Keratinocyte (primary cell): ENCODE results near the gene PBX4. TPM values are rescaled to one million over a fixed set of nuclear protein-coding genes. Genes with fewer than 3 reads are reported as not detected.

Source experiments
- DNase-seq: peaks from one replicate; pipeline ENCODE4 v3.0.0-alpha.2; 2011; ENCODE audit warnings: low read depth, missing footprints, low spot score
- FAIRE-seq: peaks from 2 replicates; lab custom pipeline; 2011; peaks lifted over from hg19 to GRCh38; lab: Jason Lieb, UNC
- H2AFZ ChIP-seq: 2 replicates; pipeline ENCODE4 v1.6.0; 2012; ENCODE audit warnings: low read length, control low read depth, inconsistent platforms; ENCODE audit not compliant: control insufficient read depth
- H3K27ac ChIP-seq: 2 replicates; pipeline ENCODE4 v1.5.1; 2011; ENCODE audit warnings: low read length; ENCODE audit not compliant: control insufficient read depth, insufficient read depth
- H3K27me3 ChIP-seq: 3 replicates; pipeline ENCODE4 v1.6.0; 2011; ENCODE audit warnings: low read length; ENCODE audit not compliant: control insufficient read depth, insufficient read depth; ENCODE audit errors: extremely low read depth
- H3K36me3 ChIP-seq, 2 experiments: 2 replicates in 1 of 2; 3 replicates in 1 of 2; pipeline ENCODE4 v1.5.1; 2011; ENCODE audit warnings: low read length in 2 of 2, mild to moderate bottlenecking in 1 of 2; ENCODE audit not compliant: control insufficient read depth in 2 of 2, insufficient read depth in 2 of 2; ENCODE audit errors: extremely low read depth in 1 of 2
- H3K4me1 ChIP-seq: 3 replicates; pipeline ENCODE4 v1.5.1; 2011; ENCODE audit warnings: low read length; ENCODE audit not compliant: control insufficient read depth, insufficient read depth; ENCODE audit errors: extremely low read depth
- H3K4me2 ChIP-seq: 3 replicates; pipeline ENCODE4 v1.6.0; 2011; ENCODE audit warnings: low read depth, low read length; ENCODE audit not compliant: control insufficient read depth, insufficient read depth; ENCODE audit errors: extremely low read depth
- H3K4me3 ChIP-seq, 3 experiments: fragments of 200-600 bp in 1 of 3; sonication (generic) in 1 of 3; 2 replicates in 2 of 3; 3 replicates in 1 of 3; pipeline ENCODE4 v1.5.1; 2011 to 2016; ENCODE audit warnings: low read length in 3 of 3, mild to moderate bottlenecking in 3 of 3, control low read depth in 2 of 3, inconsistent platforms in 1 of 3, low read depth in 1 of 3, mixed read lengths in 1 of 3, mixed run types in 1 of 3, moderate library complexity in 1 of 3; ENCODE audit not compliant: control insufficient read depth in 2 of 3, insufficient read depth in 2 of 3; ENCODE audit errors: extremely low read depth in 1 of 3
- H3K79me2 ChIP-seq: 2 replicates; pipeline ENCODE4 v1.6.0; 2012; ENCODE audit warnings: low read length; ENCODE audit not compliant: control insufficient read depth, insufficient read depth
- H3K9ac ChIP-seq: 3 replicates; pipeline ENCODE4 v1.6.0; 2011; ENCODE audit warnings: low read length; ENCODE audit not compliant: control insufficient read depth, insufficient read depth; ENCODE audit errors: extremely low read depth
- H3K9me1 ChIP-seq: 3 replicates; pipeline ENCODE4 v1.6.0; 2011; ENCODE audit warnings: low read length; ENCODE audit not compliant: control insufficient read depth, insufficient read depth; ENCODE audit errors: extremely low read depth
- H3K9me3 ChIP-seq: 2 replicates; pipeline ENCODE4 v1.5.1; 2012; ENCODE audit warnings: low read depth, low read length; ENCODE audit not compliant: control insufficient read depth
- H4K20me1 ChIP-seq: 3 replicates; pipeline ENCODE4 v1.6.0; 2011; ENCODE audit warnings: low read length; ENCODE audit not compliant: control insufficient read depth, insufficient read depth; ENCODE audit errors: extremely low read depth
- EZH2 ChIP-seq: IDR thresholded peaks from one replicate; pipeline ENCODE4 v1.6.1; 2012; ENCODE audit warnings: inconsistent platforms, mild to moderate bottlenecking, low read length, moderate library complexity
- dilution Hi-C: fragments of 300-500 bp; cut with MboI; formaldehyde crosslinking; loops from one replicate; pipeline ENCODE4 v1.7.0; 2020; ENCODE audit warnings: low sequenced_read_pairs; ENCODE audit not compliant: extremely low pct_ligation_motif_present
- polyA plus RNA-seq, 5 experiments: library from polyadenylated mRNA; depleted of rRNA in 3 of 5; stranded (reverse) in 3 of 5; stranded (forward) in 1 of 5; unstranded in 1 of 5; fragments of >200 nt; gene quantifications; 1 replicate in 1 of 5; 2 replicates in 3 of 5; 3 replicates in 1 of 5; pipeline versions ENCODE4 v1.2.1 to v1.2.3, GENCODE V29; 2011 to 2012; ENCODE audit warnings: missing spikeins in 2 of 5, low read depth in 1 of 5, low replicate concordance in 1 of 5
- TF ChIP-seq, protein P1 (sequence below), 3 experiments: IDR thresholded peaks in 1 of 3; conservative IDR thresholded peaks in 1 of 3; optimal IDR thresholded peaks in 1 of 3; 2 replicates in 2 of 3; 3 replicates in 1 of 3; pipeline versions ENCODE3 to v1.5.1; 2011; ENCODE audit warnings: low read length in 3 of 3, mild to moderate bottlenecking in 3 of 3, moderate library complexity in 2 of 3, control low read depth in 1 of 3, inconsistent platforms in 1 of 3; ENCODE audit not compliant: insufficient read depth in 2 of 3; ENCODE audit errors: extremely low read depth in 1 of 3

PBX4 gene
- polyA plus RNA-seq, 1 donor (not counting 4 experiments of a cell fraction or from before 2014, with no cell fraction given) = 1.7 TPM

DNA sequence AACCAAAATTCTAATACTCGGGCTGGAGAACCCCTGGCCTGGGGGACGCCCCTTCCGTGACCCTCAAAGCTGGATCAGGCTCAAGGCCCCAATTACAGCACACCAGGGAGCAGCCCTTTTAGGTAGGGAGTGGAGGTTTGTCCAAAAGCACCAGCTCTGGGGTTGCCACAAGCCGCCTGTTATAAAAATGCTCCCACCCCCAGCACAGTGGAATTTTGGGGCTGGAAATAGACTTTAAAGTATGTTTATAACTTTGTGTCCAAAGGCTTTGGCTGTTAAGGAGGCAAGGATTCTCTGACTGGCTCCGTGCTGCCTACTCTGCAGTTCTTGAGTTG lies 25.5 kb upstream of the PBX4 start:
- no peak overlapping the region for H2AFZ ChIP-seq
- H3K4me2 ChIP-seq = peak overlapping the region; percentile 95
- no peaks in the 10 kb centered on the region for H4K20me1 ChIP-seq
- TF ChIP-seq, protein P1, sequence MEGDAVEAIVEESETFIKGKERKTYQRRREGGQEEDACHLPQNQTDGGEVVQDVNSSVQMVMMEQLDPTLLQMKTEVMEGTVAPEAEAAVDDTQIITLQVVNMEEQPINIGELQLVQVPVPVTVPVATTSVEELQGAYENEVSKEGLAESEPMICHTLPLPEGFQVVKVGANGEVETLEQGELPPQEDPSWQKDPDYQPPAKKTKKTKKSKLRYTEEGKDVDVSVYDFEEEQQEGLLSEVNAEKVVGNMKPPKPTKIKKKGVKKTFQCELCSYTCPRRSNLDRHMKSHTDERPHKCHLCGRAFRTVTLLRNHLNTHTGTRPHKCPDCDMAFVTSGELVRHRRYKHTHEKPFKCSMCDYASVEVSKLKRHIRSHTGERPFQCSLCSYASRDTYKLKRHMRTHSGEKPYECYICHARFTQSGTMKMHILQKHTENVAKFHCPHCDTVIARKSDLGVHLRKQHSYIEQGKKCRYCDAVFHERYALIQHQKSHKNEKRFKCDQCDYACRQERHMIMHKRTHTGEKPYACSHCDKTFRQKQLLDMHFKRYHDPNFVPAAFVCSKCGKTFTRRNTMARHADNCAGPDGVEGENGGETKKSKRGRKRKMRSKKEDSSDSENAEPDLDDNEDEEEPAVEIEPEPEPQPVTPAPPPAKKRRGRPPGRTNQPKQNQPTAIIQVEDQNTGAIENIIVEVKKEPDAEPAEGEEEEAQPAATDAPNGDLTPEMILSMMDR (optimal IDR thresholded peaks at IDR 0.05 in 1 of 3, IDR thresholded peaks at IDR 0.05 in 1 of 3, conservative IDR thresholded peaks at IDR 0.05 in 1 of 3; ENCODE audit: extremely low read depth in 1 of 3, insufficient read depth in 2 of 3, low read length in 3 of 3) = peak in 1 of 3 experiments; percentile 3
- TF ChIP-seq EZH2 = no peak
- H3K9ac ChIP-seq = no peak overlapping the region
- H3K9me1 ChIP-seq = no peaks in the 10 kb centered on the region
- no peak overlapping the region for H3K27ac ChIP-seq
- peaks cover 3% of the 10 kb centered on the region for H3K79me2 ChIP-seq
- H3K36me3 ChIP-seq = peaks cover 8 to 24% of the 10 kb centered on the region in 2 experiments
- peaks cover 8% of the 10 kb centered on the region for H3K4me1 ChIP-seq
- no peaks in the 10 kb centered on the region for H3K27me3 ChIP-seq
- no peak overlapping the region for H3K4me3 ChIP-seq
- FAIRE-seq (no peak), DNase-seq (no peak)
- dilution Hi-C loops = no loop called here
- H3K9me3 ChIP-seq = no peaks in the 10 kb centered on the region

DNA sequence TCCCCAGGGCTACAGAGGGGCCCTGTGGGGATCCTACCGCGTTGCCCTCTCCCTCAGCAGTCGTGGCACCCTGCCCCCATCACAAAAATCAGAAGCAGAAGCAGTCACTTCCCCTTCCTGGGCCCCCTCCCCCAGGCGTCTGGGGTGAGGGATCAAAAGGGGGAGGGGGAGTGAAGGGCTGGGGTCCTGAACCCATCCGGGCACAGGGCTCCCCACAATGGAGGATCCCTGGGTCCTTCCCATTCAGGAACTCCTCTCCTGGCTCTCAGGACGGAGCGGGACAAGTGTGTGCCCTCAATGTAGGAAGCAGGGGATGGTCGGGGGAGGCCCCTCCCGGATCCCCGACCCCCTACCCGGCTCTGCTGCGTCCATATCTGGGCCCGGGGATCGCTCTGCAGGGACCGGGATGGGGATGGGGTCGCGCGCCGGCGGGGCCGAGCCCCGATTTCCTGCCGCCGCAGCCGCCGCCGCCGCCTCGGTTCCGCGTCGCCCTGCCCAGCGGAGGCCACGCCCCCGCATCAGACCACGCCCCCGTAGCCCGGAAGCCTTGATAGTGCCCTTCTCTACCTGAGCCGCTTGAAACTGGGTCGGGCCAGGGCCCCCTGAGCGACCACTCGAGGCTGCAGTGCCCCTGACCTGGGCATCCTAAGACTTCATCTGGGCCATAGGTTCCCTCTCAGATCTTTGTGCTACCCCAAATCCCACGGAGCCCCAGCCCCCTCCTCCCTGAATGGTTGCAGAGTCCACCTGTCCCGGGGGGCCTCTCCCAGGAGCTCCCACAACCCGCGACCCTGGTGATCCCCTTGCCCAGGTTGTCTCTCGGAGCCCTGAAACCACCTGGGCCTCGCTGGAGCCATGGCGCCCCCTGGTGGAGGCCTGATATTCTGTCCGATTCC lies 24.9 kb upstream of the PBX4 start, which contains the start of gene GMIP:
TSS of gene GMIP (minus strand) at position 500 of the 896 bp plus-strand sequence. CDS start at position 372, 128 bp downstream.
- no peak for TF ChIP-seq EZH2
- TF ChIP-seq, protein P1 (optimal IDR thresholded peaks at IDR 0.05 in 1 of 3, IDR thresholded peaks at IDR 0.05 in 1 of 3, conservative IDR thresholded peaks at IDR 0.05 in 1 of 3; ENCODE audit: extremely low read depth in 1 of 3, insufficient read depth in 2 of 3, low read length in 3 of 3) = peak; percentile 76 to 83 (median 77)
- Histone ChIP-seq H4K20me1 (no peaks in the 10 kb centered on the region), H3K27ac (peak within 1 kb of the TSS; percentile 52), H3K9me3 (no peaks in the 10 kb centered on the region), H2AFZ (peak within 1 kb of the TSS; percentile 37), H3K4me1 (peaks cover 8% of the 10 kb centered on the region), H3K9me1 (no peaks in the 10 kb centered on the region), H3K9ac (peak within 1 kb of the TSS; percentile 73), H3K4me3 (peak within 1 kb of the TSS; percentile 77 to 96 (median 82)), H3K27me3 (no peaks in the 10 kb centered on the region), H3K36me3 (peaks cover 8 to 23% of the 10 kb centered on the region in 2 experiments), H3K79me2 (peaks cover 3% of the 10 kb centered on the region), H3K4me2 (peak within 1 kb of the TSS; percentile 95)
- DNase-seq (no peak), FAIRE-seq (no peak)
- dilution Hi-C loops = no loop called here
